Measurements from ENCODE around the gene ATP5F1B.

DNA sequence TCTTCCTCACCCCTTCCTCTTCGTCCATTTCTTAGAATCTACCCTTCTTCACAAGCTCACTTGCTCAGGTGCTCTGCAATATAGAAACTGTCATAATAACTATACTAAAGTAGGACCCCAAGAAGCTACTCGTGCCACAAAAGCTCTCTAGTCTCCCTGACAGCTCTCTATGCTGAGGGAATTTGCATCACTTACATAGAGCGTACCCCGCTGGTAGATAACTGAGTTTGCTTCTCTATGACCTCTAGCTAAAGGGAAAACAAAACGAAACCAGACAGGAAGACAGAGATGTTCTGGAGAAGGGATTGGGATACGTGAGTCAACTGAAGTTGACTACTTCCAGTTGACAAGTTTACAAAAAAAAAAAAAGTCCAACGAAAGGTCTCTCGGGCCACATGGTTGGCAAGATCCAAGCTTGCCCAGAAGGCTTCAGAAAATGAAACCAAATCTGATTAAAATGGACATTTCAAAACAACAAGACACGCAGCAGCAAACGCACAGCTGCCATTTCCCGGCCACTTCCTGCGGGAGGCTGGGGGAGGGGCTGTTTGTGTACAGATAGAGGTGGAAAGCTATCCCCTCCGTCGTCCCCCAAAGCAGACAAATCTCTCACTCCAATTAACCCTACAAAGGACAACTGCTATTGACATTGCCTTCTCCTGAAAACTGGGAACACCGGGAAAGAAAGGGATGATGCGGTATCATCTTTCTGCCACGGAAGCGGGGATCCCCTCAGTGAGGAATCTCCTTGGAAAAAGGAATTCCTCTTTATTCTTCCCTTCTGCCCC lies 16.9 kb downstream of the ATP5F1B start:
- TF ChIP-seq POLR2A (IDR thresholded peaks at IDR 0.05) = no peak
- peak in 1 of 2 donors; percentile 84 for TF ChIP-seq POLR2AphosphoS5 (IDR thresholded peaks at IDR 0.05; ENCODE audit: insufficient read depth in 1 of 2, low read depth in 1 of 2)
- TF ChIP-seq CTCF (IDR thresholded peaks at IDR 0.05) = no peak

Data from vagina (tissue), 2 donors.